GM06990 (cell line): ENCODE data around the gene ACMSD.
"Not testable (repeated sequence)": the region's sequence is repeated elsewhere in the genome, so short reads cannot be mapped to it uniquely, and the experiment has no call there.

Experiments used
- DNase-seq: peaks from one replicate; pipeline ENCODE4 v3.0.0-alpha.2; 2011; ENCODE audit not compliant: insufficient read length; ENCODE audit errors: extremely low read depth
- H3K27me3 ChIP-seq: replicated peaks from 2 replicates; pipeline ENCODE4 v1.6.0; 2011; ENCODE audit warnings: low read length; ENCODE audit not compliant: control insufficient read depth, insufficient read depth
- H3K36me3 ChIP-seq: 2 replicates; pipeline ENCODE4 v1.5.1; 2011; ENCODE audit warnings: low read length; ENCODE audit not compliant: control insufficient read depth, insufficient read depth
- H3K4me3 ChIP-seq: replicated peaks from 2 replicates; pipeline ENCODE4 v1.5.1; 2011; ENCODE audit warnings: low read depth, mild to moderate bottlenecking, control low read depth, low read length
- CTCF ChIP-seq: IDR thresholded peaks from 2 replicates; pipeline ENCODE4 v1.5.1; 2011; ENCODE audit warnings: low read length, control low read depth, mild to moderate bottlenecking, inconsistent platforms; ENCODE audit not compliant: insufficient read depth, poor library complexity, severe bottlenecking

Gene ACMSD

GRCh38 chr2:134799936-134800335, 38.5 kb upstream of the ACMSD start:
- H3K4me3 ChIP-seq: no peak overlapping the region
- no peaks in the 10 kb centered on the region for H3K36me3 ChIP-seq
- H3K27me3 ChIP-seq: no peaks in the 10 kb centered on the region
- no peak for TF ChIP-seq CTCF
- DNase-seq: no peak

GRCh38 chr2:134800341-134800740, 38.1 kb upstream of the ACMSD start:
- Histone ChIP-seq H3K27me3 (no peaks in the 10 kb centered on the region), H3K36me3 (no peaks in the 10 kb centered on the region), H3K4me3 (no peak overlapping the region)
- no peak for TF ChIP-seq CTCF
- DNase-seq: no peak

DNA sequence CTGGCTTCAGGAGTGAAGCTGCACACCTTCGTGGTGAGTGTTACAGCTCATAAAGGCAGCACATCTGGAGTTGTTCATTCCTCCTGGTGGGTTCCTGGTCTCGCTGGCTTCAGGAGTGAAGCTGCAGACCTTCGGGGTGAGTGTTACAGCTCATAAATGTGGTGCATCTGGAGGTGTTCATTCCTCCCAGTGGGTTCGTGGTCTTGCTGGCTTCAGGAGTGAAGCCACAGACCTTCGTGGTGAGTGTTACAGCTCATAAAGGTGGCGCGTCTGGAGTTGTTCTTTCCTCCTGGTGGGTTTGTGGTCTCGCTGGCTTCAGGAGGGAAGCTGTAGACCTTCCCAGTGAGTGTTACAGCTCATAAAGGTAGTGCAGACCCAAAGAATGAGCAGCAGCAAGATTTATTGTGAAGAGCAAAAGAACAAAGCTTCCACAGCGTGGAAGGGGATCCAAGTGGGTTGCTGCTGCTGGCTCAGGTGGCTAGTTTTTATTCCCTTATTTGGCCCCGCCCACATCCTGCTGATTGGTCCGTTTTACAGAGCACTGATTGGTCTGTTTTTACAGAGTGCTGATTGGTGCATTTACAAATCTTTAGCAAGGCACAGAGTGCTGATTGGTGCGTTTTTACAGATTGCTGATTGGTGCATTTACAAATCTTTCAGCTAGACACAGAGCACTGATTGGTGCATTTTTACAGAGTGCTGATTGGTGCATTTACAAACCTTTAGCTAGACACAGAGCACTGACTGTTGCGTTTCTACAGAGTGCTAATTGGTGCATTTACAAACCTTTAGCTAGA, 34.6 kb upstream of the ACMSD start:
- H3K27me3 ChIP-seq, H3K4me3 ChIP-seq, DNase-seq, H3K36me3 ChIP-seq: not testable (repeated sequence)

- Histone ChIP-seq H3K36me3 (no peaks in the 10 kb centered on the region), H3K4me3 (no peak overlapping the region), H3K27me3 (no peaks in the 10 kb centered on the region)
- no peak for TF ChIP-seq CTCF
- DNase-seq: no peak
Measured at GRCh38 chr2:134815741-134816140, 22.7 kb upstream of the ACMSD start.

GRCh38 chr2:134818321-134818720, 20.1 kb upstream of the ACMSD start:
- H3K27me3 ChIP-seq: no peaks in the 10 kb centered on the region
- no peak for TF ChIP-seq CTCF
- DNase-seq: no peak
- no peaks in the 10 kb centered on the region for H3K36me3 ChIP-seq
- no peak overlapping the region for H3K4me3 ChIP-seq

DNA sequence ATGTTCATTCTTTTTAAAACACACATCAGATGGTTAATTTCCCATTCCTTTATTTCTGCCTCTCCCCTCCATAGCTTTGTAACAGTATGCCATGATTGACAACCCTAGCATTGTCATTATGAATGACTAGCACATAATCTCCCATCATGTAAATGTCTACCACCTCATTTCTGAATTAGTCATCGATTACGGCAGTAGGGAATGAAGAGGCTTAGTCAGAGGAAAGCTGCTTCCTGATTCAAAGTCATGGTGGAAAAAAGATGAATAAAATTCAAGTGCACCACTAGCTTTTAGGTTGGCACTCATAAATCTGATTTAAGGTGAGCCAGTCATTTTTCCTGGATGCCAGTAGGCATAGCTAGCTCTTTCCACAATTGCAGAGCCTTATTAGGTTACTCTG, 19.1 kb upstream of the ACMSD start:
- TF ChIP-seq CTCF: no peak
- no peaks in the 10 kb centered on the region for H3K27me3 ChIP-seq
- no peaks in the 10 kb centered on the region for H3K36me3 ChIP-seq
- no peak overlapping the region for H3K4me3 ChIP-seq
- DNase-seq: no peak
